Cerebellar nuclear complex (tissue), 1 donor: ENCODE results near the gene SNPH.
"Not testable (repeated sequence)": the region's sequence is repeated elsewhere in the genome, so short reads cannot be mapped to it uniquely, and the experiment has no call there.

ENCODE experiments used
- DNase-seq, 2 experiments: peaks; one replicate each; lab custom pipeline; 2025; lab: John Stamatoyannopoulos, UW

The SNPH gene, protein sequence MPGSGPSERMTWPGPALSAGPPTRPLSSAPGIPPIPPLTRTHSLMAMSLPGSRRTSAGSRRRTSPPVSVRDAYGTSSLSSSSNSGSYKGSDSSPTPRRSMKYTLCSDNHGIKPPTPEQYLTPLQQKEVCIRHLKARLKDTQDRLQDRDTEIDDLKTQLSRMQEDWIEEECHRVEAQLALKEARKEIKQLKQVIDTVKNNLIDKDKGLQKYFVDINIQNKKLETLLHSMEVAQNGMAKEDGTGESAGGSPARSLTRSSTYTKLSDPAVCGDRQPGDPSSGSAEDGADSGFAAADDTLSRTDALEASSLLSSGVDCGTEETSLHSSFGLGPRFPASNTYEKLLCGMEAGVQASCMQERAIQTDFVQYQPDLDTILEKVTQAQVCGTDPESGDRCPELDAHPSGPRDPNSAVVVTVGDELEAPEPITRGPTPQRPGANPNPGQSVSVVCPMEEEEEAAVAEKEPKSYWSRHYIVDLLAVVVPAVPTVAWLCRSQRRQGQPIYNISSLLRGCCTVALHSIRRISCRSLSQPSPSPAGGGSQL

DNA sequence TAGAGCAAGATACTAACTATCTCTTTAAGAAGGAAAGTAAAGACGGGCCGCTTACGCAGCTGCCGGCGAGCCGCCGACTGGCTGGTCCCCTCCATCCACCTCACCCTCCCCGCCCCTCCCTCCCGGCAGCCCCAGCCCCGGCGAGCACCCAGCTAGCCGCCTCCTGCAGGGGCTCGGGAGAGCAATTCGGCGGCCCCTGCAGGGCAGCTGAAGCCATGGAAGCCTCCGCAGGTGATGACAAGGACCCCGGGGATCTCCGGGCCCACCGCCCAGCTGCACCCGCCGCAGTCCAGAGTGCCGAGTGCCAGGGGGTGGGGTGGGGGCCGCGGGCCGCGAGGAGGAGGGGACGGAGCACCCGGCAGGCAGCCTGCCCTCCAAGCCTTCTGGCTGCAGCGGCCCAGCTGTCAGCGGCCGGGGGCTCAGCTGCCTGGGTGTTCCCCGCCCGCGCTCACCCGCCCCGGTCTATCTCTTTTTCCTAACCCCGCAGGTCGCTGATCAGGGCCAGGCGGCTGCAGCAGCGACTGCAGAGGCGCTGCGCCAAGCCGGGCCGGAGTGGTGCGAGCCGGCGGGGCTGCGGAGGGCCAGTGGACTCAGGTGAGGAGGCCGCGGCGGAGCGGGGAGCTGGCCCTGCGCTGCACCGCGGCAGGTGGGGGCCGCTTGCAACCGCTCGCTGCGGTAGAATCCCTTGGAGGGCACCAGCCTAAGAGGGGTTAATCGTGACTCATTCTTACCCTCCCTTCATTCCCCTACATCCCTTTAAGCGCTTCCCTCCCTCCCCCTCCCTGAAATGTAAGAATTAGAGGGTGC, at the start of gene SNPH:
Gene SNPH, plus strand, starts transcription at position 128 of the 807 bp plus-strand sequence. CDS start 29,946 bp downstream, outside the sequence.
- no peak for DNase-seq

DNA sequence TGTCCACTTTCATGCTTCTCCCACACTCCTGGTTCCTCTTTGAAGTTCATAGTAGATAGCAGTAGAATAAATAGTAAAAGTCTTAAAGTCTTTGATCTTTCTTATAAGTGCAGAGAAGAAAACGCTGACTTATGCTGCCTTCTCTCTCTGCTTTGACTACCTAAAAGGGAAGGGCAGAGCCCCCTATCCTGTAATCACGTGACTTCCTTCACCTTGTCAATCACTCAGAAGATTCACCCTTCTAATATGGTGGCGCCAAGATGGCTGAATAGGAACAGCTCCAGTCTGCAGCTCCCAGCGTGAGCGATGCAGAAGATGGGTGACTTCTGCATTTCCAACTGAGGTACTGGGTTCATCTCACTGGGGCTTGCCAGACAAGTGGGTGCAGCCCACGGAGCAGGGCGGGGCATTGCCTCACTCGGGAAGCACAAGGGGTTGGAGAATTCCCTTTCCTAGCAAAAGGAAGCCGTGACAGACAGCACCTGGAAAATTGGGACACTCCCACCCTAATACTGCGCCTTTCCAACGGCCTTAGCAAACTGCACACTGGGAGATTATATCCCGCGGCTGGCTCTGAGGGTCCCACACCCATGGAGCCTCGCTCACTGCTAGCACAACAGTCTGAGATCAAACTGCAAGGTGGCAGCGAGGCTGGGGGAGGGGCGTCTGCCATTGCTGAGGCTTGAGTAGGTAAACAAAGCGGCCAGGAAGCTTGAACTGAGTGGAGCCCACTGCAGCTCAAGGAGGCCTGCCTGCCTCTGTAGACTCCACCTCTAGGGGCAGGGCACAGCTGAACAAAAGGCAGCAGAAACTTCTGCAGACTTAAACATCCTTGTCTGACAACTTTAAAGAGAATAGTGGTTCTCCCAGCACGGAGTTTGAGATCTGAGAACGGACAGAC, 49.3 kb upstream of the SNPH start:
- not testable (repeated sequence) for DNase-seq

DNA sequence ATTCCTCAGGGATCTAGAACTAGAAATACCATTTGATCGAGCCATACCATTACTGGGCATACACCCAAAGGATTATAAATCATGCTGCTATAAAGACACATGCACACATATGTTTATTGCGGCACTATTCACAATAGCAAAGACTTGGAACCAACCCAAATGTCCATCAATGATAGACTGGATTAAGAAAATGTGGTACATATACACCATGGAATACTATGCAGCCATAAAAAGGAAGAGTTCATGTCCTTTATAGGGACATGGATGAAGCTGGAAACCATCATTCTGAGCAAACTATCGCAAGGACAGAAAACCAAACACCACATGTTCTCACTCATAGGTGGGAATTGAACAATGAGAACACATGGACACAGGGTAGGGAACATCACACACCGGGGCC, 43.3 kb upstream of the SNPH start:
- not testable (repeated sequence) for DNase-seq

DNA sequence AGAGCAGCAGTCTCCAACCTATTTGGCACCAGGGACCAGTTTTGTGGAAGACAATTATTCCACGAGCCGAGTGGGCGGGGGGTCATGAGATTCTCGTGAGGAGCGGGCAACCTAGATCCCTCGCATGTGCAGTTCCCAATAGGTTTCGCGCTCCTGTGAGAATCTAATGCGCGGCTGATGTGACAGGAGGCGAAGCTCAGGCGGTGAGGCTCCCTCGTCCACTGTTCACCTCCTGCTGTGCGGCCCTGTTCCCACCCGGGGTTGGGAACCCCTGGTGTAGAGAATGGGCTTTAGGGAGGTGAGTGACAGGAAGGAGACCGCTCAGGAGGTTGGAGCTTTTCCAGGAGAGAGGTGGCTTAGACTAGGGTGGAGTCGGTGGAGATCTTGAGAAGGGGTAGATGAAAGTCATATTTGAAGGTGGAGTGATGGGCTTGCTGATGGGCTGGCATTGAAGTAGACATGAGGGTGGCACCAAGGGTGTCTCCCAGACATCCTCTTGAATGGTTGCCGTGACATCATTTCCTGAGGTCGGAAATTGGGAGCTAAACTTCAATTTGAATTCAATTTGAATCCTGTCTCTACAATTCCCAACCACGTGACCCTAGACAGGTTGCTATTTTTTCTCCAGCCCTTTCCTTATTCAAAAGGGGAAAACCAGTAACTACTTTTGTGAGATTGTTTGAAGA, 41.7 kb upstream of the SNPH start:
- DNase-seq, result no peak

DNA sequence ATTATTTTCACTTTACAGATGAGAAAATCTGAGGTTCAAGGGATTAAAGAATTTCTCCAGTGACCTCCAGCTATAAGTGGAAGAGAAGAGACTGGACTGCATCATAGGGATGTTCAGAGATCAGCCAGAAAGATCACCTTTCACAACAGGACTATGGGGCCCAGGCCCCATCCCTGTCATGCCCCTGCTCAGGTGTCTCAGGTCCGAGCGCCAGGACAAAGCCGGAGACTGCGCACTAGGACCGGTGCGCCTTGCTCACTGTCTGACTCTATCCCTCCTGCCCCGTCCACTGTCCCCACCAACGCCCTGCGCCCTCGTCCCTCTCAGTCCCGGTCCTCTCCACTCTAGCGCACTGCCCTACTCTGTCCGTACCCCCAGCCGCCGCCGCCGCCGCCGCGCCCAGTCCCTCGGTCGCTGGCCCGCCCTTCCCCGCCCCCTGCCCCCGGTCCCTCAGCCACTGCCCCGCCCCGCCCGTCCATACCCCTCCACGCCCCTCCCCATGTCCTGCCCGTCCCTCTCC, 40.8 kb upstream of the SNPH start:
- no peak for DNase-seq

DNA sequence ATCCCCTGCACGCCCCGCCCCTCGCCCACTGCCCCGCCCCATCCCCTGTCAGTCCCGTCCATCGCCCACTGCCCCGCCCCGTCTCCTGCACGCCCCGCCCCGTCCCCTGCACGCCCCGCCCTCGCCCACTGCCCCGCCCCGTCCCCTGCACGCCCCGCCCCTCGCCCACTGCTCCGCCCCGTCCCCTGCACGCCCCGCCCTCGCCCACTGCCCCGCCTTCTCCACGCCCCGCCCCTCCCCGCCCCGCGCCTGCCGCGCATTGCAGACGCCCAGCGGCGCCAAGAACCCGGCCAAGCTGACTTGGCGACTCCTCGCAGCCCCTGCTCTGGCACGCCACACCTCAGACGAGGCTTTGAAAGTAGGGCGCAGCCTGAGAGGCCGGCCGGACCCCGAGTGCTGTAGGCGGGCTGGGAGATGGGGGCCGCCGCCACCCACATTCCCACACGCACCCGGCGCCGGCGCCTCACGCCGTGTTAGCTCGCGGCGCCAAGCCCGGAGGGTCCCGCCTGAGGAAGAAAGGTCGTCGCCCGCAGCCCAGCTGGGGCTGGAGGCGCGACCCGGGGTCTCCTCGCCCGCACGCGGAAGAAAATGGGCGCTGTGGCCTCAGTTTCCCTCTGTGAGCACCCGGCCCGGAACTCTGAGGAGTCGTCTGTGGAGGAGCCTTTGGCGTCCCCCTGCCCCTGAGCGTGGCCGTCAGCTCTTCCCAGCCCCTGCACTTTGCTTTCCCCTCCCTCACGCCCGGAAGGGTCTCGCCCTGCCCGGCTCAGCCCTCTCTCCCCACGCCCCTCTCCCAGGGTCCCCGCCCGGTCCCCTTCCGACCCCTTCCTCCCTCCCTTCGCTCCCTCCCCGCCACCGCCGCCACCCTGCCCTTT, 40.1 kb upstream of the SNPH start, which contains the start of gene RAD21L1:
Gene RAD21L1, plus strand, starts transcription at position 262 of the 872 bp plus-strand sequence. CDS start 2,410 bp downstream, outside the sequence.
- DNase-seq, result no peak

DNA sequence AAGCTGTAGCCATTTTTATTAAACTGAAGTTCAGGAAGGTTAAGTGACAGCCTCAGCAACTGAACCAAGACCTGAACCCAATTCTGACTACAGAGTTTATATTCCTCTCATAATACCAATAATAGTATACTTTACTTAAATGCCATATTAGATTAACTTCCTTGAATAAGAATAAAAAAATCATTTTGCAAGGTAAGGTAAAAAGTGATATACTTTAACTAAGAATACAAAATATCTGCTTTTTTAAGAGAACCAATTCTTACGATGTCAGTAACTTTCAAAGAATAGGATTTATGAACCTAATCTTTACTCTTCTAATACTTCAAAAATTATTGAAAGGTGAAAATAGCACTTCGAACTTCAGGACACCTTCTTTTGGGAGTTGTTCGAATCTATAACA, 36.6 kb upstream of the SNPH start:
- no peak for DNase-seq

DNA sequence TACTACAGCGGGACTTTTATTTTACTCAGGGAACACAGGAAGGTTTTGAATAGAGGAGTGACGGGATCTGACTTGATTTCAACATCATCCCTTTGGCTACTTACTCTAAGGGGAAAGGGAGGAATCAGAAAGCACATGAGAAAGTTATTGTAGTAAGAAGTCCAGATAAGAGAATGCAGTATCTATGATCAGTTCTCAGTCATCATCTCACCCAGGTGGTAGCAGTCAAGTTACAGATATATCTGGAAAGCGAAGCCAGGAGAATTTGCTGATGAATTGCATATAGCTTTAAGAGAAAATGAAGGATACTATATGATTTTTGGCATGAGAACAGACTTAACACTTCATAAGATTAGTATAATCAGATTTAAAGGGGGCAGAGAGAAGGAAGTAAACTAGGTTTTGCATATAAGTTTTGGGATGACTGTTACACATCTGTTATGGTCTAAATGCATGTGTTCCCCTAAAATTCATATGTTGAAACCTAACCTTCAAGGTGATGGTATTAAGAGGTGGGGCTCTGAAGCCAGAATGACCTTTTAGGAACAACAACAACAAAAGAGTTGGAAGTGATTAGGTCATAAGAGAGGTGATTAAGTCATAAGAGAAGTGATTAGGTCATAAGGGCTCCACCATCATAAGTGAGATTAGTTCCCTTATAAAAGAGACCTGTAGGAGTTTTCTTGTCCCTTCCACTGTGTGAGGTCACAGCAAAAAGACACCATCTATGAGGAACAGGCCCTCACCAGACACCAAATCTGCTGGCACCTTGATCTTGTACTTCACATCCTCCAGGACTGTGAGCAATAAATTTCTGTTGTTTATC, 33.6 kb upstream of the SNPH start:
- DNase-seq, result no peak

DNA sequence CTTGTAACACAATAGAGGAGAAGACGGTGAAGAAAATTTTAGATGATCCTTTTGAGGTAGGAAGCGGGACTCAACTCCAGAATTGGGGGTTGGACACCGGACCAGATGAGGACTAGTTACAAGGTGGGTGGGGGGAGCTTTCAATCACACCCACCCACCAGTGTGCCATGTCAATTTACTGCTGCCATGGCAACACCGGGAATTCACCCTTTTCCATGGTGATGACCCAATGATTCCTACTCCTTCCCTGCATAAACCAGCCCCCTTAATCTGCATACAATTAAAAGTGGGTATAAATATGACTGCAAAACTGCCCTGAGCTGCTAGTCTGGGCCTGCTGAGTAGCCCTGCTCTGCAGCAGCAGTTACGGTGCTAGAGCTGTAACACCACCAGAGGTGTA, 25.5 kb upstream of the SNPH start:
- DNase-seq, result no peak

DNA sequence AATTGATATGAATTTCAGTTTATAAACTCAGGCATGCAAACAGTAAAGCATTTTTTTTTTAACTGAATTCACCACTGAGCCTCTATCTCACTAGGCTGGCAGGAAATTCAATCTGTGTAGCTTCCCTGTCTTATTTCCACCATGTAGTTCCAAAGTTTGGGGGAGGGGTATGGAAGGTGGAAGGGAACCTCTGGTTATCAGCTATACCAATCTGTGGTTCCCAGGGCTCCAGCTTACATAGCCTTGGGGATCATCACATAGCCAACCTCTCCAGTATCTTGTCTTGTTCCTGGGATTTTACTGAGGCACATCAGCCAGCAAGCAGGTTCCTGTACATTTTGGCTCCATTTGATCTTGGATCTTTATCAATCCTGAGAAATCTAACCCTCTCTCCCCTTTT, 24.6 kb upstream of the SNPH start:
- DNase-seq, result no peak

DNA sequence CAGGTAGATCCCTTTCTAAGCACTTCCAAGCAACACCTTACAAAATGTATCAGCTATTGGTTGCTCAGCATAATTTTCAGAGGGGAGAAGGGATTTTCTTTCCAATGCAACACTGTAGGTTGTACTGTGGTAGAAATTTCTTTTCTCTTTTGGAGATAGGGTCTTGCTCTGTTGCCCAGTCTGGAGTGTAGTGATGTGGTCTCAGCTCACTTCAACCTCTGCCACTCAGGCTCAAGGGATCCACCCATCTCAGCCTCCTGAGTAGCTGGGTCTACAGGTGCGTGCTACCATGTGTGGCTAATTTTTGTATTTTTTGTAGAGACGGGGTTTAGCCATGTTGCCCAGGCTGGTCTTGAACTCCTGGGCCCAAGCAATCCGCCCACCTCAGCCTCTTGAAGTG, 24.0 kb upstream of the SNPH start:
- no peak for DNase-seq

DNA sequence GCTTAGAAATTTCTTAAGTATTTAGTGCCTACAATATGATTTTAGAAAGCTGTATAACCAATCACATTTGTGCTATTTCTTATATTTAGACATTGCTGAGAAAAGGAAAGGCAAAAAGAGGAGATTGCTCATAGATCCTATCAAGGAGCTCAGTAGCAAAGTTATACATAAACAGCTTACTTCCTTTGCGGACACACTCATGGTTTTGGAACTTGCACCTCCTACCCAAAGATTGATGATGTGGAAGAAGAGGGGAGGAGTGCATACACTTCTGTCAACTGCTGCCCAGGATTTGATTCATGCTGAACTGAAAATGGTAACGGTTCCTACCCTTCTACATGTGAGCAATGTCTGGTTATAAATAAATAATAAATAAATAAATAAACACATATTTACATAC, 23.6 kb upstream of the SNPH start:
- no peak for DNase-seq

DNA sequence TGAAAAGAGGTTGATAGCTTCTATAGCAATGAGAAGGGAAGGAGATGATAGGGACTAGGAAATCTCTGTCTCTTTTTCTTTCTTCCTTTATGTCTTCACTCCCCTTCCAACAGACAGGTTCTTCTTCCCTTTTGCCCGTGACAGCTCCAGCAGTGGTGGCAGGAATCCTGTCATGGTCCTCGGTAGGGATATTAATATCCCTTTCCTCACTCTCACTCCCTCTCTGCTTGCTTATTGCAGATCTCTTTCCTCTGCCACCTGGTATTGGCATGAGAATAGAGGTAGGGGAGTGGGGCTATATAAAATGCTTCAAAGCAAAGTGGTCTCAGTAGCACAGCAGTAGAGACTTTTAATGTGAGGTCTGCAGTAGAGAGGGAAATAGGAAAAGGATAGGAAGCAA, 20.5 kb upstream of the SNPH start:
- DNase-seq, result no peak

DNA sequence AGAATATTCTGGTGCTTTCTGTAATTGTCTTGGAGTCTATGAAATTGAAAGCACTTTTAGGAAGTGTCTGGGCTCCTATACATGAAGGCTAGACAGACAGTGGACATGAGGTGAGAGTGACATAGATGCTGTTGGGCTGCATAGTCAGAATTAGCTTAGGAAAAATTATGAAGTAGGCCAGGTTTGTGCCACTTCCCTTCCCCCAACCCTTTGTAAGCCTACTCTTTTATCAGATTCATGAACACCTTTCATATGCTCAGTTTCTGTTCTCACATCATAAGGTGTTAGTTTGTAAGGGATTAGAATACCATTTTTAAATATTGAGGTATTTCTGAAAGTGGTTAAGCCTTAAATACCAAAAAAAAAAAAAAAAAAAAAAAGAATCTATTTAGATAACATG, 18.4 kb upstream of the SNPH start:
- no peak for DNase-seq

DNA sequence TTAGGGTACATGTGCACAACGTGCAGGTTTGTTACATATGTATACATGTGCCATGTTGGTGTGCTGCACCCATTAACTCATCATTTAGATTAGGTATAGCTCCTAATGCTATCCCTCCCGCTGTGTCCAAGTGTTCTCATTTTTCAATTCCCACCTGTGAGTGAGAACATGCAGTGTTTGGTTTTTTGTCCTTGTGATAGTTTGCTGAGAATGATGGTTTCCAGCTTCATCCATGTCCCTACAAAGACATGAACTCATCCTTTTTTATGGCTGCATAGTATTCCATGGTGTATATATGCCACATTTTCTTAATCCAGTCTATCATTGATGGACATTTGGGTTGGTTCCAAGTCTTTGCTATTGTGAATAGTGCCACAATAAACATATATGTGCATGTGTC, 15.8 kb upstream of the SNPH start:
- DNase-seq, result not testable (repeated sequence)

DNA sequence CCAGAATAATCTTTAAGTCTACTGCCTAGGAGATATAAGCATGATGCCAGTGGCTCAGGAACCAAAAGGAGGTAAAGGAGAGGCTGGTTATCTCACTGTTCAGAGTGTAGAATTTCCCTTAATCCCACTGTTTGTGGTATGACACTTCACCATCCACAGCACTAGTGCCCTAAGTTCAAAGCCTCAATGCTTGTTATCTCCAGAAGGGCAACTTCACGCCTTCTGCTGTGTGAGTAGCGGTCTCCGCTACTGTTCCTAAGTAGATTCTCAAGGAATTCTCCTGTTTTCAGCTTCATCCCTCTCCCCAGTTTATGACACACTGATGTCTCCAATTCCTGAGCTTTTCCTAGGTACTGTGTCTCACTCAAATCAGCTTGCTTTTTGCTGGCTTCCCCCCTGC, 13.7 kb upstream of the SNPH start:
- DNase-seq, result no peak

DNA sequence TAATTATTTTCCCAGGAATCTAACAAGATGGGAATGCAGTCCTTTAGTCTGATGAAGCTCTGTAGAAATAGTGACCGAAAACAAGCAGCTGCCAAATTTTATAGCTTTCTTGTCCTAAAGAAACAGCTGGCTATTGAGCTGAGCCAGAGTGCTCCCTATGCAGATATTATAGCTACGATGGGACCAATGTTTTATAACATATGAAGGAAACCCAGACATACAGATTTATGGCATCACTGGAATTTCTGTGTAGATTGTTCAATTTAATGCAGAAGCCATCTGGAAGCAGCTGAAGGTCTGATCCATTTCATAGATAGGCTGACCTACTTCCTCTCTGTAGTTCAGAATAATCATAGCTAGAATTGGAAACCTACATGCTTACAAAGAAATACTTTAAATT, 11.8 kb upstream of the SNPH start:
- no peak for DNase-seq

DNA sequence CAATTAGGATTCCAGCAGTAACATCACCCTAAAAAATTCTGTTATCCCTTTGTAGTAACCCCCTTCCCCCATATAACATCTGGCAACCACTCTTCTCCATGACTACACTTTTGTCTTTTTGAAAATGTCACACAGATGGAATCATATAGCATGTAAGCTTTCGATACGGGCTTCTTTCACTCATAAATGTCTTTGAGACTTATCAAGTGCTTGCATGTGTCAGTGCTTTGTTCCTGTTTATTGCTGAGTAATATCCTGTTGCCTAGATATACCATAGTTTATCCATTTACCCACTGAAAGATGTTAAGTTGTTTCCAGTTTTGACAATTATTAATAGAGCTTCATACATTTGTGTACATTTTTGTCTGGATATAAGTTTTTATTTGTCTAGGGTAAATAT, 10.4 kb upstream of the SNPH start:
- no peak for DNase-seq

DNA sequence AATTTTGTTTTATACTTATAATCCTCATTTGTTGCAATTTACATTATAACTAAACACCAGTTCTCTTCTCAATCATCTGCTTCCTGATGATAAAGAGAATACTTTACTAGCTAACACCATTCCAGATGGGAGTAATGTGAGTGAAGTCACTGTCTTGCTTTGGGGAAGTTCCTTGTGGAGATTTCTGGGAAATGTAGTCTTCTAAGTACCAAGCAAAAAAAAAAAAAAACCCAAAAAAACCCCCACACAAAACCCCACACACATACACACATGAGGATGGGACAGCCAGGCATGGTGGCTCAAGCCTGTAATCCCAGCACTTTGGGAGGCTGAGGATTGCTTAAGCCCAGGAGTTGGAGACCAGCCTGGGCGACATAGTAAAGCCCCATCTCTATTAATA, 2.2 kb upstream of the SNPH start:
- DNase-seq, result no peak
